GM21381 (cell line): ENCODE results near the gene ALOX5.
"Not testable (repeated sequence)": the region's sequence is repeated elsewhere in the genome, so short reads cannot be mapped to it uniquely, and the experiment has no call there.

Experiments
- ATAC-seq: cut with Tn5 transposase; IDR thresholded peaks from one replicate; pipeline ENCODE4 v1.9.1; 2021; ENCODE audit warnings: mild to moderate bottlenecking, moderate library complexity; ENCODE audit not compliant: unreplicated experiment

The ALOX5 gene

DNA sequence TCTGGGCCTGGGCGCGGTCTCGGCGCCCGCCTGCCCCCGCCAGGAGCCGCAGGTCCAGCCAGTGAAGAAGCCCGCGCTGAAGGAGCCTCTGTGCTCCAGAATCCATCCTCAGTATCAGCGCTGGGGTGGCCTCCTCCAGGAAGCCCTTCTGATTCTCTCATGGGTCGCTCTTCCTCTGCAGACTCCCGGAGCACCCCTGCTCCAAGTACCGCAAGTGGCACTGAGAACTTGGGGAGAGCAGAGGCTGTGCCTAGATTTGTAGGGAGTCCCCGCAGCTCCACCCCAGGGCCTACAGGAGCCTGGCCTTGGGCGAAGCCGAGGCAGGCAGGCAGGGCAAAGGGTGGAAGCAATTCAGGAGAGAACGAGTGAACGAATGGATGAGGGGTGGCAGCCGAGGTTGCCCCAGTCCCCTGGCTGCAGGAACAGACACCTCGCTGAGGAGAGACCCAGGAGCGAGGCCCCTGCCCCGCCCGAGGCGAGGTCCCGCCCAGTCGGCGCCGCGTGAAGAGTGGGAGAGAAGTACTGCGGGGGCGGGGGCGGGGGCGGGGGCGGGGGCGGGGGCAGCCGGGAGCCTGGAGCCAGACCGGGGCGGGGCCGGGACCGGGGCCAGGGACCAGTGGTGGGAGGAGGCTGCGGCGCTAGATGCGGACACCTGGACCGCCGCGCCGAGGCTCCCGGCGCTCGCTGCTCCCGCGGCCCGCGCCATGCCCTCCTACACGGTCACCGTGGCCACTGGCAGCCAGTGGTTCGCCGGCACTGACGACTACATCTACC is at the start of gene ALOX5:
Gene ALOX5 (plus strand): TSS at position 641 of the 774 bp plus-strand sequence. CDS start 64 bp downstream, at position 705.
- peak; percentile 55 for ATAC-seq

DNA sequence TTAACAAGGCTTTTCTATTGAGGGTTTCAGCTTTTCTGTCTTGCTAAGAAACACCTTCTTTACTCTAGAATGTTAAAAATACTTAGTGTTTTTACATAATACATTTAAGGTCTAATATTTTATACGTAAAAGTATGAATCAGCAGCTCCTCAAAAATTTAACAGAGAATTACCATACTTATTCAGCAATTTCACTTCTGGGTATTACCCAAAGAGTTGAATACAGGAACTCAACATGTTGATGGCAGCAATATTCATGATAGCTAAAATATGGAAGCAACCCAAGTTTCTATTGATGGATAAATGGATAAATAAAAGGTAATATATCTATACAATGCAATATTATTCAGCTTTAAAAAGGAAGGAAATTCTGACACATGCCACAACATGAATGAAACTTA is 48.9 kb upstream of the ALOX5 start:
- ATAC-seq = no peak

DNA sequence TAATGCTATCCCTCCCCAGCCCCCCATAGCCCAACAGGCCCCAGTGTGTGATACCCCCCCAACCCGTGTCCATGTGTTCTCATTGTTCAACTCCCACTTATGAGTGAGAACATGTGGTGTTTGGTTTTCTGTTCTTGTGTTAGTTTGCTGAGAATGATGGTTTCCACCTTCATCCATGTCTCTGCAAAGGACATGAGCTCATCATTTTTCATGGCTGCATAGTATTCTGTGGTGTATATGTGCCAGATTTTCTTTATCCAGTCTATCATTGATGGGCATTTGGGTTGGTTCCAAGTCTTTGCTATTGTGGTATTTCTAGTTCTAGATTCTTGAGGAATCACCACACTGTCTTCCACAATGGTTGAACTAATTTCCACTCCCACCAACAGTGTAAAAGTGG is 47.2 kb upstream of the ALOX5 start:
- ATAC-seq = not testable (repeated sequence)

DNA sequence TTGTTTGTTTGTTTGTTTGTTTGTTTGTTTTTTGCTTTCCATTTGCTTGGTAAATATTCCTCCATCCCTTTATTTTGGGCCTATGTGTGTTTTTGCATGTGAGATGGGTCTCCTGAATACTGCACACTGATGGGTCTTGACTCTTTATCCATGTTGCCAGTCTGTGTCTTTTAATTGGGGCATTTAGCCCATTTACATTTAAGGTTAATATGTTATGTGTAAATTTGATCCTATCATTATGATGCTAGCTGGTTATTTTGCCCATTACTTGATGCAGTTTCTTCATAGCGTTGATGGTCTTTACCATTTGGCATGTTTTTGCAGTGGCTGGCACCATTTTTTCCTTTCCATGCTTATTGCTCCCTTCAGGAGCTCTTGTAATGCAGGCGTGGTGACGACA is 42.2 kb upstream of the ALOX5 start:
- ATAC-seq = not testable (repeated sequence)

DNA sequence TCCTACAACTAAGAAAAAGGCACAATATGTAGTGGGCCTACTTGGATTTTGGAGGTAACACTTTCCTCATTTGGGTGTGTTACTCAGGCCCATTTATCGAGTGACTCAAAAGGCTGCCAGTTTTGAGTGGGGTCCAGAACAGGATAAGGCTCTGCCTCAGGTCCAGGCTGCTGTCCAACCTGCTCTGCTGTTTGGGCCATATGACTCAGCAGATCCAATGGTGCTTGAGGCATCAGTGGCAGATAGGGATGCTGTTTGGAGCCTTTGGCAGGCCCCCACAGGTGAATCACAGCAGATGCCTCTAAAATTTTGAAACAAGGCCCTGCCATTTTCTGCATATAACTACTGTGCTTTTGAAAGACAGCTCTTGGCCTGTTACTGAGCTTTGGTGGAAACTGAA is 34.1 kb upstream of the ALOX5 start:
- no peak for ATAC-seq

DNA sequence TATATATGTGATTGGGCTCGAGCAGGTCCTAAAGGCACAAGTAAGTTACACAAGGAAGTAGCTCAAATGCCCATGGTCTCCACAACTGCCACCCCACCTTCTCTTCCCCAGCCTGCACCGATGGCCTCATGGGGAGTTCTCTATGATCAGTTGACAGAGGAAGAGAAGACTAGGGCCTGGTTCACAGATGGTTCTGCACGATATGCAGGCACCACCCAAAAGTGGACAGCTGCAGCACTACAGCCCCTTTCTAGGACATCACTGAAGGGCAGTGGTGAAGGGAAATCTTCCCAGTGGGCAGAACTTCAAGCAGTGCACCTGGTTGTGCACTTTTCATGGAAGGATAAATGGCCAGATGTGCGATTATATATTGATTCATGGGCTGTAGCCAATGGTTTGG is 33.6 kb upstream of the ALOX5 start:
- ATAC-seq = not testable (repeated sequence)

DNA sequence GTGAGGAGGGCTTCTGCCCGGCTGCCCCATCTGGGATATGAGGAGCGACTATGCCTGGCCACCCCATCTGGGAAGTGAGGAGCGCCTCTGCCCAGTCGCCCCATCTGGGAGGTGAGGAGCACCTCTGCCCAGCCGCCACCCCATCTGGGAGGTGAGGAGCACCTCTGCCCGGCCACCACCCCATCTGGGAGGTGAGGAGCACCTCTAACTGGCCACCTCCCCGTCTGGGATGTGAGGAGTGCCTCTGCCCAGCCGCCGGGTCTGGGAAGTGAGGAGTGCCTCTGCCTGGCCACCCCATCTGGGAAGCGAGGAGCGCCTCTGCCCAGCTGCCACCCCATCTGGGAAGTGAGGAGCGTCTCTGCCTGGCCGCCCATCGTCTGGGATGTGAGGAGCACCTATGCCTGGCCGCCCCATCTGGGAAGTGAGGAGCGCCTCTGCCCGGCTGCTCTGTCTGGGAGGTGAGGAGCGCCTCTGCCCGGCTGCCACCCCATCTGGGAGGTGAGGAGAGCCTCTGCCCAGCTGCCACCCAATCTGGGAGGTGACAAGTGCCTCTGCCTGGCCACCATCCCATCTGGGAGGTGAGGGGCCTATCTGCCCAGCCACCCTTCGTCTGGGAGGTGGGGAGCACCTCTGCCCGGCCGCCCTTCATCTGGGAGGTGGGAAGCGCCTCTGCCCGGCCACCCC is 27.2 kb upstream of the ALOX5 start:
- ATAC-seq = not testable (repeated sequence)

DNA sequence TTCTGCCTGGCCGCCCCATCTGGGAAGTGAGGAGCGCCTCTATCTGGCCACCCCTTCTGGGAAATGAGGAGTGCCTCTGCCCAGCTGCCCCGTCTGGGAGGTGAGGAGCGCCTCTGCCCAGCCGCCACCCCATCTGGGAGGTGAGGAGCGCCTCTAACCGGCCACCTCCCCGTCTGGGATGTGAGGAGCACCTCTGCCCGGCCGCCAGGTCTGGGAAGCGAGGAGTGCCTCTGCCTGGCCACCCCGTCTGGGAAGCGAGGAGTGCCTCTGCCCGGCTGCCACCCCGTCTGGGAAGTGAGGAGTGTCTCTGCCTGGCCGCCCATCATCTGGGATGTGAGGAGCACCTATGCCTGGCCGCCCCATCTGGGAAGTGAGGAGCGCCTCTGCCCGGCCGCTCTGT is 26.6 kb upstream of the ALOX5 start:
- ATAC-seq = not testable (repeated sequence)

DNA sequence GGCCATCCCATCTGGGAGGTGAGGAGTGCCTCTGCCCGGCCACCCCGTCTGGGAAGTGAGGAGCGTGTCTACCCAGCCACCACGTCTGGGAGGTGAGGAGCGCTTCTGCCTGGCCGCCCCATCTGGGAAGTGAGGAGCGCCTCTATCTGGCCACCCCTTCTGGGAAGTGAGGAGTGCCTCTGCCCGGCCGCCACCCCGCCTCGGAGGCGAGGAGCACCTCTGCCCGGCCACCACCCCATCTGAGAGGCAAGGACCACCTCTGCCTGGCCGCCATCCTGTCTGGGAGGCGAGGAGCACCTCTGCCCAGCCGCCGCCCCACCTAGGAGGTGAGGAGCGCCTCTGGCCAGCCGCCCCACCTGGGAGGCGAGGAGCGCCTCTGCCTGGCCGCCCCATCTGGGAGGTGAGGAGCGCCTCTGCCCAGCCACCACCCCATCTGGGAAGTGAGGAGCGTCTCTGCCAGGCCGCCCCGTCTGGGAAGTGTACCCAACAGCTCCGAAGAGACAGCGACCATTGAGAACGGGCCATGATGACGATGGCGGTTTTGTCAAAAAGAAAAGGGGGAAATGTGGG is 25.7 kb upstream of the ALOX5 start:
- not testable (repeated sequence) for ATAC-seq

DNA sequence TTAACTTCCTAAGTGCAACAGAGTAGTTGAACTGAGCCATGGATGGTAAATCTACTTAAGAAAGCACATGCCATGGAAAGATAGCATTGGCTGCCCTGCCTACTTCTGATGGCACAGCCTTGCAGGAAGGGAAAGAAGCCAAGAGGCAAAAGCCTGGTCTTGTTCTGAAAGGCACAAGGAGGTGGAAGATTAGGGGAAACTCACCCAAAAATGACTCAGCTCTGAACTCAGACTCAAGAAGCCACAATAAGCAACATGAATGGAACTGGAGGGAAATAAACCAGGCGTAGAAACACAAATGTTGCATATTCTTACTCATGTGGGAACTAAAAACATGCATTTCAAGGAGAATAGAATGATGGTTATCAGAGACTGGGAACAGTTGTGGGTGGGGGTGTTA is 20.8 kb upstream of the ALOX5 start:
- ATAC-seq = peak; percentile 44

DNA sequence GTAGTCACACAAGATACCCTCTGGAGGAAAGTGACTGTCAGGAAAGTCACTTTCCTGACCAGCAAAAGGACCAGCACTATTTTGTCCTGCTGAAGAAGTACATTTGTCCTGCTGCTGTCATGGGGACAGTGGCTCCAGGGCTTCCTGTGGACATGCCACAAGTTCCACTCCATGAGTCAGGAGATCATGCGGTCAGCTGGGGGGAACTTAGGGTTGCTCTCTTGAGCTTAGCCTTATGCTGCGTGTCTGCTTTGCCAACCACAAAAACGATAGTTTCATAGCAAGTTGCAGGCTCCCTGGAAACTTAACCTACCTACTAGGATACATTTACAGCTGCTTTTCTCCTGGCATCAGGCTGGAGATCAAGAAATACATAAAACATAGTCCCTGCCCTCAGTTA is 19.8 kb upstream of the ALOX5 start:
- no peak for ATAC-seq

DNA sequence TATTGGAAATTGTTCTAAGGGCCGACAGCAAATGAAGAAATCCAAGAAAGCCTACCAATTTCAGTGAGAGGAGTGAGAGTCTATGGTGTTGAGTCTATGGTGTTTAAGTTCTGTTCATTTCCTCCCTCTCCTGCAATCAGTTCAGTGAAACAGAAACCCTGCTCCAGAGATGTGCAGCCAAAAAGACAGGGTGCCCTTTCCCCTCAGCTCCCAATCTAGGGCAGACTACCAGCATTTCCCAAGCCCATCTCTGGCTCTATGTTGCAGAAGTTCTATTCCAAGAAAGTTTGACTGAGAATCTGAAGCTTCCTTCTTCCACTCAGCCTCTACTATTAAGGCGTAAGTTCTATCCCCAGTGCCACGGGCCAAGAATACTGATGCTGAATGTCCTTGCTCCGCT is 18.5 kb upstream of the ALOX5 start:
- ATAC-seq = no peak

DNA sequence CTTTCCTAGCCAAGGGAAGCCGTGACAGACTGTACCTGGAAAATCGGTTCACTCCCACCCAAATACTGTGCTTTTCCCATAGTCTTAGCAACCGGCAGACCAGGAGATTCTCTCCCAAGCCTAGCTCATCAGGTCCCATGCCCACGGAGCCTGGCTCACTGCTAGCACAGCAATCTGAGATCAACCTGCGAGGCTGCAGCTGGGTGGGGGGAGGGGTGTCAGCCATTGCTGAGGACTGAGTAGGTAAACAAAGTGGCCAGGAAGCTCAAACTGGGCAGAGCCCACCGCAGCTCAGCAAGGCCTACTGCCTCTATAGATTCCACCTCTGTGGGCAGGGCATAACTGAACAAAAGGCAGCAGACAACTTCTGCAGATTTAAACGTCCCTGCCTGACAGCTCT is 15.1 kb upstream of the ALOX5 start:
- ATAC-seq = not testable (repeated sequence)

DNA sequence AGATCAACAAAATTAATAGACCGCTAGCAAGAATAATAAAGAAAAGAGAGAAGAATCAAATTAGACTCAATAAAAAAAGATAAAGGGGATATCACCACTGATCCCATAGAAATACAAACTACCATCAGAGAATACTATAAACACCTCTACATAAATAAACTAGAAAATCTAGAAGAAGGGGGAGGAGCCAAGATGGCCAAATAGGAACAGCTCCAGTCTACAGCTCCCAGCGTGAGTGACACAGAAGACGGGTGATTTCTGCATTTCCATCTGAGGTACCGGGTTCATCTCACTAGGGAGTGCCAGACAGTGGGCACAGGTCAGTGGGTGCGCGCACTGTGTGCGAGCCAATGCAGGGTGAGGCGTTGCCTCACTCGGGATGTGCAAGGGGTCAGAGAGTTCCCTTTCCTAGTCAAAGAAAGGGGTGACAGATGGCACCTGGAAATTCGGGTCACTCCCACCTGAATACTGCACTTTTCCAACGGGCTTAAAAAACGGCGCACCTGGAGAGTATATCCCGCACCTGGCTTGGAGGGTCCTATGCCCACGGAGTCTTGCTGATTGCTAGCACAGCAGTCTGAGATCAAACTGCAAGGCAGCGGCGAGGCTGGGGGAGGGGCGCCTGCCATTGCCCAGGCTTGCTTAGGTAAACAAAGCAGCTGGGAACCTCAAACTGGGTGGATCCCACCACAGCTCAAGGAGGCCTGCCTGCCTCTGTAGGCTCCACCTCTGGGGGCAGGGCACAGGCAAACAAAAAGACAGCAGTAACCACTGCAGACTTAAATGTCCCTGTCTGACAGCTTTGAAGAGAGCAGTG is 11.8 kb upstream of the ALOX5 start:
- not testable (repeated sequence) for ATAC-seq

DNA sequence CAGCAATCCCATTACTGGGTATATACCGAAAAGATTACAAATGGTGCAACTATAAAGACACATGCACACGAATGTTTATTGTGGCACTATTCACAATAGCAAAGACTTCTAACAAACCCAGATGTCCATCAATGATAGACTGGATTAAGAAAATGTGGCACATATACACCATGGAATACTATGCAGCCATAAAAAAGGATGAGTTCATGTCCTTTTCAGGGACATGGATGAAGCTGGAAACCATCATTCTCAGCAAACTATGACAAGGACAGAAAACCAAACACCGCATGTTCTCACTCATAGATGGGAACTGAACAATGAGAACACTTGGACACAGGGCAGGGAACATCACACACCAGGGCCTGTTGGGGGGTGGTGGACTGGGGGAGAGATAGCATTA is 6.4 kb upstream of the ALOX5 start:
- not testable (repeated sequence) for ATAC-seq

DNA sequence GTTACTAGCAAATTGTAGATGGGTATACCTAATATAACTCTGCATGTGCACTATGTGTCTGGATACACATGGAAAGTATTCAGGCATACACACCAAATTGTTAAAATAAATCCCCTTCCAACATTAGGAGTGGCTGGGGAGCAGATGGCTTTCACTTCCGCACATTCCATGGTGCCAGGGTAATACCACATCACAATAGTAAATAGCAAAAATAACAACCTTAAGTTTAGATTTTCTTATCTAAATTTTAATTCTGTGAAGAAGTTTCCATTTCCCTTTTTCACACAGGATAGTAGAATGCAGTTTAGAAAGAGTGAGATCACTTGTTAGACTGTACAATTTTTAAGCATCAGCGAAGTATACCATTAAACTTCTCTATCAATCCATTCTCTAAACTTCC is 5.8 kb upstream of the ALOX5 start:
- no peak for ATAC-seq

DNA sequence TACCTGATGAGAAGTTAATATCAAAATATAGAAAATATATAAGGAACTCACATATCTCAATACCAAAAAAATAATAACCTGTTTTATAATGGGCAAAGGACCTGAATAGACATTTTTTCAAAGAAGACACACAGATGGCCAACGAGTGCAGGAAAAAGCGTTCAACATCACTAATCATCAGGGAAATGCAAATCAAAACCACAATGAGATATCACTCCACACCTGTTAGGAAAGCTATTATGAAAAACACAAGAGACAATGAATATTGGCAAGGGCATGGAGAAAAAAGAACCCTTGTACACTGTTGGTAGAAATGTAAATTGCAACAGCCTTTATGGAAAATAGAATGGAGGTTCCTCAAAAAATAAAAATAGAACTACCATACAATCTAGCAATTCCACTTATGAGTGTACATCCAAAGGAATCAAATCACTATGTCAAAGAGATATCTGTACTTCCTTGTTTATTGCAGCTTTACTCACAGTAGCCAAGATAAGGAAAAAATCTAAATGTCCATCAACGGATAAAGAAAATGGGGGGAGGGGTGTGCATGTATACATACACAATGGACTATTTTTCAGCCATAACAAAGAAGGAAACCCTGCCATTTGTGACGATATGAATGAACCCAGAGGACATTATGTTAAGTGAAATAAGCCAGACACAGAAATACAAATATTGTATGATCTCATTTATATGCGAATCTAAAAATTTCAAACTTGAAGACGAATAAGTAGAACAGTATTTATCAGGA is 3.6 kb upstream of the ALOX5 start:
- no peak for ATAC-seq

DNA sequence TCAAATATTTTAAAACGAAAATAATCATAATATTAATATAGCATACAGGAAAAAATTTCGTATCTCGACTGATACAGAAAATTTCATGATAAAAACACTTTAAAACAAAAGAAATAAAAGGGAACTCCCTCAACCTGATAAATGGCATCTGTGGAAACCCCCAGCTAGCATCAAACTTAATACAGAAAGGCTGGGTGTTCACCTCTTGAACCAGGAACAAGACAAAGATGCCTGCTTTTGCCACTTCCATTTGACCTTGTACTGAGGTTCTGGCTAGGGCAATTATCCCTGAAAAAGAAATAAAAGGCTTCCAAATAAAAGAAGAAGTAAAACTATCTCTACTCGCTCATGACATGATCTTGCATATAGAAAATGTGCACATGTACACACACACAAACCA is 2.5 kb upstream of the ALOX5 start:
- no peak for ATAC-seq

DNA sequence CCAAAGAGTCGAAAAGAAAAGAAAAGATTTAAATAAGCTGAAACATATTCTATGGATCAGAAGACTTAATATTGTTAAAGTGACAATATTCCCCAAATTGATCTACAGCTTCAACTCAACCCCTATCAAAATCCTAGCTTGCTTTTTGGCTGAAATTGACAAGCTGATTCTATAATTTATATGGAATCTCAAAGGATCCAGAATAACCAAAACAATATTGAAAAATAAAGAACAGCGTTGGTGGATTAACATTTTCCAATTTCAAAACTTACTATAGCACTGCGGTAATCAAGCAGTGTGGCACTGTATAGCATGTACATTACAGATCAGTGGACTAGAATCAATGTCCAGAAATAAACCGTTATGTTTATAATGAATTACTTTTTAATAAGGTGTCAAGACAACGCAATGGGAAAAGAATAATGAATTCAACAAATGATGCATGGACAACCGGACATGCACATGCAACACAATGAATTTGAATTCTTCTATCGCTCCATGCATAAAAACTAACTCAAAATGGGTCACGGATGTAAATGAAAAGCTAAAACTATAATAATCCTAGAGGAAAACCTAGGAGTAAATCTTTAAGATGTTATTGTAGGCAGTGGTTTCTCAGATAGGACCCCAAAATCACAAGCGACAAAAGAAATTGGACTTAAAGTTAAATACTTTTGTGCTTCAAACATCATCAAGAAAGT is 1.6 kb upstream of the ALOX5 start:
- ATAC-seq = no peak

DNA sequence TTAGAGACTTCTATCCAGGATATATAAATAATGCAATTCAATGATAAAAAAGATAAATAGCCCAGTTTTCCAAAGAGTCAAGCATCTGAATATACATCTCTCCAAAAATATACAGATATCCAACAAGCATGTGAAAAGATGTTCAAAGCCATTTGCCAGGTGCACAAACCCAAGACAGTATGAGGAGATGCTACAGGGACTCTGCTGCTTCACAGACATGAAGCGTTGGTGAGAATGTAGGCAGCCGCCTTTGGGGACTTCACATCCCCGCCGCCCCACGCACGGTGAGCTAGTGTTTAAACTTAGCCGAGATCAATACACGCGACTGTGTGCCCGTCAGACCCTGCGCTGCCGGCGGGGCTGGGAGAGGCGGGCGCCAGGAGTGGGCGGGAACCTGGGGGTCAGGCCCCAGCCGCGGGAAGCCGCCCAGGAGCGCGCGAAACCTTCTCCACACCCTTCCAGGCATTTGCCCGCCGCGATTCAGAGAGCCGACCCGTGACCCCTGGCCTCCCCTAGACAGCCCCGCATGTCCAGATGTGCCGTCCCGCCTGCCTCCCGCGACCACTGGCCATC is 927 bp upstream of the ALOX5 start:
- ATAC-seq = peak; percentile 29
